GM23338 (cell line): ENCODE data around the gene PDE4B. TPM values are rescaled to one million over a fixed set of nuclear protein-coding genes. Genes with fewer than 3 reads are reported as not detected.

Source experiments
- ATAC-seq: fragments of 200-7000 bp; cut with Tn5 transposase; 3 replicates; pipeline ENCODE4 v1.9.1; 2020
- DNase-seq: peaks from one replicate; pipeline ENCODE4 v3.0.0-alpha.2; 2015; ENCODE audit warnings: low spot score
- H2AFZ ChIP-seq: fragments of 200-600 bp; sonication (generic); 2 replicates; pipeline ENCODE4 v1.8.0; 2016; ENCODE audit warnings: antibody characterized with exemption, mild to moderate bottlenecking, moderate library complexity
- H3F3A ChIP-seq: fragments of 200-600 bp; sonication (generic); replicated peaks from 2 replicates; pipeline ENCODE4 v1.8.0; 2017; ENCODE audit warnings: antibody characterized with exemption, mixed run types, low read depth
- H3K27ac ChIP-seq: fragments of 200-600 bp; sonication (generic); 2 replicates; pipeline ENCODE4 v1.6.1; 2016; ENCODE audit warnings: low read depth
- H3K27me3 ChIP-seq: fragments of 200-600 bp; sonication (generic); 2 replicates; pipeline ENCODE4 v1.8.0; 2016; ENCODE audit warnings: mild to moderate bottlenecking, mixed run types, moderate library complexity; ENCODE audit not compliant: insufficient read depth
- H3K36me3 ChIP-seq: fragments of 200-600 bp; sonication (generic); 2 replicates; pipeline ENCODE4 v1.8.0; 2016; ENCODE audit warnings: mild to moderate bottlenecking; ENCODE audit not compliant: insufficient read depth
- H3K4me1 ChIP-seq: fragments of 200-600 bp; sonication (generic); 2 replicates; pipeline ENCODE4 v1.8.0; 2016; ENCODE audit warnings: mild to moderate bottlenecking, moderate library complexity; ENCODE audit not compliant: insufficient read depth
- H3K4me2 ChIP-seq: fragments of 200-600 bp; sonication (generic); 2 replicates; pipeline ENCODE4 v1.7.1; 2017; ENCODE audit warnings: mixed run types
- H3K4me3 ChIP-seq: fragments of 200-600 bp; sonication (generic); 2 replicates; pipeline ENCODE4 v1.6.1; 2016; ENCODE audit warnings: mixed run types
- H3K79me2 ChIP-seq: fragments of 200-600 bp; sonication (generic); replicated peaks from 2 replicates; pipeline ENCODE4 v1.8.0; 2017; ENCODE audit warnings: mild to moderate bottlenecking; ENCODE audit not compliant: insufficient read depth
- H3K9me2 ChIP-seq: fragments of 200-600 bp; sonication (generic); 2 replicates; pipeline ENCODE4 v1.8.0; 2017; ENCODE audit not compliant: insufficient read depth
- H4K20me1 ChIP-seq: fragments of 200-600 bp; sonication (generic); replicated peaks from 2 replicates; pipeline ENCODE4 v1.8.0; 2017; ENCODE audit warnings: mild to moderate bottlenecking; ENCODE audit not compliant: insufficient read depth
- H3K27ac Mint-ChIP-seq: 2 replicates; pipeline ENCODE4 v1.8.0; 2020; ENCODE audit warnings: inconsistent platforms, mild to moderate bottlenecking, moderate library complexity, mixed read lengths
- H3K27me3 Mint-ChIP-seq: 3 replicates; pipeline ENCODE4 v1.8.0; 2022; ENCODE audit warnings: low read depth, mild to moderate bottlenecking, moderate library complexity, mixed read lengths, inconsistent platforms; ENCODE audit not compliant: insufficient read depth, poor library complexity
- H3K36me3 Mint-ChIP-seq: 3 replicates; pipeline ENCODE4 v1.8.0; 2021; ENCODE audit warnings: low read depth, mild to moderate bottlenecking, inconsistent platforms, moderate library complexity, mixed read lengths
- H3K4me1 Mint-ChIP-seq: 3 replicates; pipeline ENCODE4 v1.8.0; 2020; ENCODE audit warnings: mild to moderate bottlenecking, inconsistent platforms, mixed read lengths
- H3K4me3 Mint-ChIP-seq: 3 replicates; pipeline ENCODE4 v1.8.0; 2021; ENCODE audit warnings: moderate library complexity, mild to moderate bottlenecking, inconsistent platforms, mixed read lengths
- H3K9me3 Mint-ChIP-seq: 3 replicates; pipeline ENCODE4 v1.8.0; 2020; ENCODE audit warnings: moderate library complexity, mild to moderate bottlenecking, inconsistent platforms, mixed read lengths
- CREB1 ChIP-seq: fragments of 250-450 bp; sonication (Bioruptor Pico); IDR thresholded peaks from 2 replicates; pipeline ENCODE4 v1.5.0; 2020; ENCODE audit warnings: low read depth, mild to moderate bottlenecking, moderate library complexity
- EZH2 ChIP-seq: fragments of 200-600 bp; sonication (generic); IDR thresholded peaks from one replicate; pipeline ENCODE4 v1.8.0; 2017; ENCODE audit warnings: antibody characterized with exemption, mild to moderate bottlenecking, low read depth; ENCODE audit not compliant: unreplicated experiment
- EZH2phosphoT487 ChIP-seq: fragments of 200-600 bp; sonication (generic); IDR thresholded peaks from one replicate; pipeline ENCODE4 v1.8.1; 2018; ENCODE audit warnings: antibody characterized with exemption; ENCODE audit not compliant: unreplicated experiment
- JUNB ChIP-seq: IDR thresholded peaks from one replicate; pipeline ENCODE4 v1.6.1; 2016; ENCODE audit warnings: antibody characterized with exemption; ENCODE audit not compliant: unreplicated experiment
- NANOG ChIP-seq: IDR thresholded peaks from 2 replicates; pipeline ENCODE4 v1.6.1; 2016; ENCODE audit warnings: antibody characterized with exemption, borderline replicate concordance
- POLR2AphosphoS5 ChIP-seq: IDR thresholded peaks from 2 replicates; pipeline ENCODE4 v1.6.1; 2016; ENCODE audit warnings: antibody characterized with exemption, low read depth
- STAT1 ChIP-seq: IDR thresholded peaks from one replicate; pipeline ENCODE4 v1.6.1; 2016; ENCODE audit warnings: antibody characterized with exemption; ENCODE audit not compliant: unreplicated experiment
- ZNF114 ChIP-seq: fragments of 250-450 bp; sonication (Bioruptor Pico); IDR thresholded peaks from 2 replicates; pipeline ENCODE4 v1.5.0; 2020; ENCODE audit warnings: mild to moderate bottlenecking, moderate library complexity
- ZNF331 ChIP-seq: fragments of 250-450 bp; sonication (Bioruptor Pico); IDR thresholded peaks from 2 replicates; pipeline ENCODE4 v1.5.0; 2020; ENCODE audit warnings: low read depth, mild to moderate bottlenecking, moderate library complexity
- polyA plus RNA-seq: library from polyadenylated mRNA; unstranded; fragments of >200 nt; fragmentation: Nextera tagmentation; extraction: Ambion mirVana; gene quantifications from 2 replicates; pipeline ENCODE4 v1.2.1, GENCODE V29; 2016
- total RNA-seq: library from RNA; depleted of rRNA; stranded (reverse); fragments of >200 nt; shearing (Covaris generic); gene quantifications from 2 replicates; pipeline ENCODE4 v1.2.3, GENCODE V29; 2014
- TF ChIP-seq, protein P1 (sequence below): IDR thresholded peaks from 2 replicates; pipeline ENCODE4 v1.6.1; 2016; ENCODE audit warnings: antibody characterized with exemption
- TF ChIP-seq, protein P2 (sequence below): IDR thresholded peaks from one replicate; pipeline ENCODE4 v1.6.1; 2018; ENCODE audit warnings: antibody characterized with exemption; ENCODE audit not compliant: unreplicated experiment
- TF ChIP-seq, protein P3 (sequence below), 2 experiments: fragments of 200-600 bp in 1 of 2; sonication (generic) in 1 of 2; conservative IDR thresholded peaks; 2 replicates each; pipeline versions ENCODE4 v1.5.1 to v1.6.1; 2016 to 2017; ENCODE audit warnings: antibody characterized with exemption in 2 of 2, low read depth in 2 of 2, mild to moderate bottlenecking in 2 of 2, moderate library complexity in 1 of 2
- TF ChIP-seq, protein P4 (sequence below): fragments of 250-450 bp; sonication (Bioruptor Pico); IDR thresholded peaks from 2 replicates; pipeline ENCODE4 v1.5.0; 2020; ENCODE audit warnings: mild to moderate bottlenecking, moderate library complexity

PDE4B gene
- total and polyA plus RNA-seq, 2 experiments from 2014 or later: 14.0 to 25.6 TPM

DNA sequence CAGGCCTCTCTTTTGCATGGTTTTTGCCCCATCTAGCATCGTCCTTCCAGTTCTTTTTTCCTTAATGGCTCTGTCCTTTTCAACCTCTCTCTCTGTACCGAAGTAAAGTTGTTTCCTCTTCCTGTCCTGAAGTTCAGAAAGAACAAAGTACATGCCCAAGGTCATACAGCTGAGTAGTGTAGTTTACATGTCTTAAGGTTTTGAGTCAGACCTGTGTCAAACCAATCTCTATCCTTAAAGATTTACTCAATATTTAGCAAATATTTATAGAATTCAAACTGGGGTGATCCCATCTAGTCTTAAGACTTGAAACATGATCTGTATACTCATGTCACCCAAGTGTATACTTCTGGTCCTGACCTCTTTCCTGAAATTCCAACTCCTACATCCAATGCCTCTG is 622.6 kb downstream of the PDE4B start:
- TF ChIP-seq, protein P1, sequence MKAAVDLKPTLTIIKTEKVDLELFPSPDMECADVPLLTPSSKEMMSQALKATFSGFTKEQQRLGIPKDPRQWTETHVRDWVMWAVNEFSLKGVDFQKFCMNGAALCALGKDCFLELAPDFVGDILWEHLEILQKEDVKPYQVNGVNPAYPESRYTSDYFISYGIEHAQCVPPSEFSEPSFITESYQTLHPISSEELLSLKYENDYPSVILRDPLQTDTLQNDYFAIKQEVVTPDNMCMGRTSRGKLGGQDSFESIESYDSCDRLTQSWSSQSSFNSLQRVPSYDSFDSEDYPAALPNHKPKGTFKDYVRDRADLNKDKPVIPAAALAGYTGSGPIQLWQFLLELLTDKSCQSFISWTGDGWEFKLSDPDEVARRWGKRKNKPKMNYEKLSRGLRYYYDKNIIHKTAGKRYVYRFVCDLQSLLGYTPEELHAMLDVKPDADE: no peak
- TF ChIP-seq, protein P2, sequence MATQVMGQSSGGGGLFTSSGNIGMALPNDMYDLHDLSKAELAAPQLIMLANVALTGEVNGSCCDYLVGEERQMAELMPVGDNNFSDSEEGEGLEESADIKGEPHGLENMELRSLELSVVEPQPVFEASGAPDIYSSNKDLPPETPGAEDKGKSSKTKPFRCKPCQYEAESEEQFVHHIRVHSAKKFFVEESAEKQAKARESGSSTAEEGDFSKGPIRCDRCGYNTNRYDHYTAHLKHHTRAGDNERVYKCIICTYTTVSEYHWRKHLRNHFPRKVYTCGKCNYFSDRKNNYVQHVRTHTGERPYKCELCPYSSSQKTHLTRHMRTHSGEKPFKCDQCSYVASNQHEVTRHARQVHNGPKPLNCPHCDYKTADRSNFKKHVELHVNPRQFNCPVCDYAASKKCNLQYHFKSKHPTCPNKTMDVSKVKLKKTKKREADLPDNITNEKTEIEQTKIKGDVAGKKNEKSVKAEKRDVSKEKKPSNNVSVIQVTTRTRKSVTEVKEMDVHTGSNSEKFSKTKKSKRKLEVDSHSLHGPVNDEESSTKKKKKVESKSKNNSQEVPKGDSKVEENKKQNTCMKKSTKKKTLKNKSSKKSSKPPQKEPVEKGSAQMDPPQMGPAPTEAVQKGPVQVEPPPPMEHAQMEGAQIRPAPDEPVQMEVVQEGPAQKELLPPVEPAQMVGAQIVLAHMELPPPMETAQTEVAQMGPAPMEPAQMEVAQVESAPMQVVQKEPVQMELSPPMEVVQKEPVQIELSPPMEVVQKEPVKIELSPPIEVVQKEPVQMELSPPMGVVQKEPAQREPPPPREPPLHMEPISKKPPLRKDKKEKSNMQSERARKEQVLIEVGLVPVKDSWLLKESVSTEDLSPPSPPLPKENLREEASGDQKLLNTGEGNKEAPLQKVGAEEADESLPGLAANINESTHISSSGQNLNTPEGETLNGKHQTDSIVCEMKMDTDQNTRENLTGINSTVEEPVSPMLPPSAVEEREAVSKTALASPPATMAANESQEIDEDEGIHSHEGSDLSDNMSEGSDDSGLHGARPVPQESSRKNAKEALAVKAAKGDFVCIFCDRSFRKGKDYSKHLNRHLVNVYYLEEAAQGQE: no peak
- no peak for TF ChIP-seq JUNB
- no peak for TF ChIP-seq EZH2phosphoT487
- no peak for TF ChIP-seq CREB1
- TF ChIP-seq, protein P3, sequence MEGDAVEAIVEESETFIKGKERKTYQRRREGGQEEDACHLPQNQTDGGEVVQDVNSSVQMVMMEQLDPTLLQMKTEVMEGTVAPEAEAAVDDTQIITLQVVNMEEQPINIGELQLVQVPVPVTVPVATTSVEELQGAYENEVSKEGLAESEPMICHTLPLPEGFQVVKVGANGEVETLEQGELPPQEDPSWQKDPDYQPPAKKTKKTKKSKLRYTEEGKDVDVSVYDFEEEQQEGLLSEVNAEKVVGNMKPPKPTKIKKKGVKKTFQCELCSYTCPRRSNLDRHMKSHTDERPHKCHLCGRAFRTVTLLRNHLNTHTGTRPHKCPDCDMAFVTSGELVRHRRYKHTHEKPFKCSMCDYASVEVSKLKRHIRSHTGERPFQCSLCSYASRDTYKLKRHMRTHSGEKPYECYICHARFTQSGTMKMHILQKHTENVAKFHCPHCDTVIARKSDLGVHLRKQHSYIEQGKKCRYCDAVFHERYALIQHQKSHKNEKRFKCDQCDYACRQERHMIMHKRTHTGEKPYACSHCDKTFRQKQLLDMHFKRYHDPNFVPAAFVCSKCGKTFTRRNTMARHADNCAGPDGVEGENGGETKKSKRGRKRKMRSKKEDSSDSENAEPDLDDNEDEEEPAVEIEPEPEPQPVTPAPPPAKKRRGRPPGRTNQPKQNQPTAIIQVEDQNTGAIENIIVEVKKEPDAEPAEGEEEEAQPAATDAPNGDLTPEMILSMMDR (conservative IDR thresholded peaks at IDR 0.05; ENCODE audit: low read depth in 2 of 2): no peak
- no peak for TF ChIP-seq ZNF114
- TF ChIP-seq, protein P4, sequence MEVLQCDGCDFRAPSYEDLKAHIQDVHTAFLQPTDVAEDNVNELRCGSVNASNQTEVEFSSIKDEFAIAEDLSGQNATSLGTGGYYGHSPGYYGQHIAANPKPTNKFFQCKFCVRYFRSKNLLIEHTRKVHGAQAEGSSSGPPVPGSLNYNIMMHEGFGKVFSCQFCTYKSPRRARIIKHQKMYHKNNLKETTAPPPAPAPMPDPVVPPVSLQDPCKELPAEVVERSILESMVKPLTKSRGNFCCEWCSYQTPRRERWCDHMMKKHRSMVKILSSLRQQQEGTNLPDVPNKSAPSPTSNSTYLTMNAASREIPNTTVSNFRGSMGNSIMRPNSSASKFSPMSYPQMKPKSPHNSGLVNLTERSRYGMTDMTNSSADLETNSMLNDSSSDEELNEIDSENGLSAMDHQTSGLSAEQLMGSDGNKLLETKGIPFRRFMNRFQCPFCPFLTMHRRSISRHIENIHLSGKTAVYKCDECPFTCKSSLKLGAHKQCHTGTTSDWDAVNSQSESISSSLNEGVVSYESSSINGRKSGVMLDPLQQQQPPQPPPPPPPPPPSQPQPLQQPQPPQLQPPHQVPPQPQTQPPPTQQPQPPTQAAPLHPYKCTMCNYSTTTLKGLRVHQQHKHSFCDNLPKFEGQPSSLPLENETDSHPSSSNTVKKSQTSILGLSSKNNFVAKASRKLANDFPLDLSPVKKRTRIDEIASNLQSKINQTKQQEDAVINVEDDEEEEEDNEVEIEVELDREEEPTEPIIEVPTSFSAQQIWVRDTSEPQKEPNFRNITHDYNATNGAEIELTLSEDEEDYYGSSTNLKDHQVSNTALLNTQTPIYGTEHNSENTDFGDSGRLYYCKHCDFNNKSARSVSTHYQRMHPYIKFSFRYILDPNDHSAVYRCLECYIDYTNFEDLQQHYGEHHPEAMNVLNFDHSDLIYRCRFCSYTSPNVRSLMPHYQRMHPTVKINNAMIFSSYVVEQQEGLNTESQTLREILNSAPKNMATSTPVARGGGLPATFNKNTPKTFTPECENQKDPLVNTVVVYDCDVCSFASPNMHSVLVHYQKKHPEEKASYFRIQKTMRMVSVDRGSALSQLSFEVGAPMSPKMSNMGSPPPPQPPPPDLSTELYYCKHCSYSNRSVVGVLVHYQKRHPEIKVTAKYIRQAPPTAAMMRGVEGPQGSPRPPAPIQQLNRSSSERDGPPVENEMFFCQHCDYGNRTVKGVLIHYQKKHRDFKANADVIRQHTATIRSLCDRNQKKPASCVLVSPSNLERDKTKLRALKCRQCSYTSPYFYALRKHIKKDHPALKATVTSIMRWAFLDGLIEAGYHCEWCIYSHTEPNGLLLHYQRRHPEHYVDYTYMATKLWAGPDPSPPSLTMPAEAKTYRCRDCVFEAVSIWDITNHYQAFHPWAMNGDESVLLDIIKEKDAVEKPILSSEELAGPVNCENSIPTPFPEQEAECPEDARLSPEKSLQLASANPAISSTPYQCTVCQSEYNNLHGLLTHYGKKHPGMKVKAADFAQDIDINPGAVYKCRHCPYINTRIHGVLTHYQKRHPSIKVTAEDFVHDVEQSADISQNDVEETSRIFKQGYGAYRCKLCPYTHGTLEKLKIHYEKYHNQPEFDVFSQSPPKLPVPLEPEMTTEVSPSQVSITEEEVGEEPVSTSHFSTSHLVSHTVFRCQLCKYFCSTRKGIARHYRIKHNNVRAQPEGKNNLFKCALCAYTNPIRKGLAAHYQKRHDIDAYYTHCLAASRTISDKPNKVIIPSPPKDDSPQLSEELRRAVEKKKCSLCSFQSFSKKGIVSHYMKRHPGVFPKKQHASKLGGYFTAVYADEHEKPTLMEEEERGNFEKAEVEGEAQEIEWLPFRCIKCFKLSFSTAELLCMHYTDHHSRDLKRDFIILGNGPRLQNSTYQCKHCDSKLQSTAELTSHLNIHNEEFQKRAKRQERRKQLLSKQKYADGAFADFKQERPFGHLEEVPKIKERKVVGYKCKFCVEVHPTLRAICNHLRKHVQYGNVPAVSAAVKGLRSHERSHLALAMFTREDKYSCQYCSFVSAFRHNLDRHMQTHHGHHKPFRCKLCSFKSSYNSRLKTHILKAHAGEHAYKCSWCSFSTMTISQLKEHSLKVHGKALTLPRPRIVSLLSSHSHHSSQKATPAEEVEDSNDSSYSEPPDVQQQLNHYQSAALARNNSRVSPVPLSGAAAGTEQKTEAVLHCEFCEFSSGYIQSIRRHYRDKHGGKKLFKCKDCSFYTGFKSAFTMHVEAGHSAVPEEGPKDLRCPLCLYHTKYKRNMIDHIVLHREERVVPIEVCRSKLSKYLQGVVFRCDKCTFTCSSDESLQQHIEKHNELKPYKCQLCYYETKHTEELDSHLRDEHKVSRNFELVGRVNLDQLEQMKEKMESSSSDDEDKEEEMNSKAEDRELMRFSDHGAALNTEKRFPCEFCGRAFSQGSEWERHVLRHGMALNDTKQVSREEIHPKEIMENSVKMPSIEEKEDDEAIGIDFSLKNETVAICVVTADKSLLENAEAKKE (CRISPR knock-in tag): no peak
- TF ChIP-seq ZNF331 (CRISPR knock-in tag): no peak
- TF ChIP-seq POLR2AphosphoS5: no peak
- no peak for TF ChIP-seq STAT1
- TF ChIP-seq NANOG: no peak
- no peak for TF ChIP-seq EZH2
- Histone ChIP-seq H4K20me1 (no peaks in the 10 kb centered on the region), H3K27me3 (no peaks in the 10 kb centered on the region), H3K79me2 (no peaks in the 10 kb centered on the region), H3K4me2 (no peak overlapping the region), H3F3A (no peaks in the 10 kb centered on the region), H2AFZ (no peak overlapping the region), H3K4me3 (no peak overlapping the region), H3K4me1 (no peaks in the 10 kb centered on the region), H3K36me3 (no peaks in the 10 kb centered on the region), H3K27ac (no peak overlapping the region), H3K9me2 (0 out of 2 replicates have a peak, but pooled peaks cover 6% of the 10 kb centered on the region)
- ATAC-seq: no peak
- H3K36me3 Mint-ChIP-seq: peaks cover 21% of the 10 kb centered on the region; the same call in 2 of the 3 replicates
- H3K4me1 Mint-ChIP-seq: no peaks in the 10 kb centered on the region
- no peak overlapping the region for H3K27ac Mint-ChIP-seq
- DNase-seq: no peak
- H3K27me3 Mint-ChIP-seq: no peaks in the 10 kb centered on the region
- no peak overlapping the region for H3K4me3 Mint-ChIP-seq
- H3K9me3 Mint-ChIP-seq: peaks cover 40% of the 10 kb centered on the region
